HCT116 (cell line): ENCODE measurements around the gene COX10. TPM values are rescaled to one million over a fixed set of nuclear protein-coding genes. Genes with fewer than 3 reads are reported as not detected.

Experiments
- ATAC-seq: fragments of 200-7000 bp; cut with Tn5 transposase; 2 replicates; pipeline ENCODE4 v1.9.1; 2020; ENCODE audit warnings: mild to moderate bottlenecking, moderate library complexity
- BruUV-seq: library from RNA; stranded (reverse); fragments of 400-500 nt; replicated peaks from 2 replicates; lab custom pipeline; 2021; lab: Mats Ljungman, UMichigan
- CTCF ChIA-PET: fragments of 300-600 bp; sonication (Branson Sonifier 250); formaldehyde crosslinking; loops from one replicate; lab custom pipeline; 2021; ENCODE audit warnings: antibody characterized with exemption; lab: Charles Lee
- POLR2A ChIA-PET: fragments of 300-600, 350-600 bp; sonication (Branson Sonifier 250); formaldehyde crosslinking; loops from one replicate; lab custom pipeline; 2021; ENCODE audit warnings: antibody characterized with exemption; lab: Charles Lee
- RAD21 ChIA-PET, 2 experiments: fragments of 300-600 bp; sonication (Branson Sonifier 250); formaldehyde crosslinking; loops; one replicate each; lab custom pipeline; 2023; ENCODE audit warnings: low total read pairs in 2 of 2; ENCODE audit not compliant: uncharacterized antibody in 2 of 2, unreplicated experiment in 2 of 2, low non-redundant PET in 1 of 2; lab: Charles Lee
- DNase-seq: peaks from one replicate; pipeline ENCODE4 v3.0.0-alpha.2; 2010; ENCODE audit warnings: low read depth, low spot score
- H2AFZ ChIP-seq: fragments of 200-600 bp; shearing (Covaris generic), sonication (generic); 2 replicates; pipeline ENCODE4 v1.6.1; 2017; ENCODE audit warnings: low read depth, mixed run types, mixed read lengths, antibody characterized with exemption, low read length; ENCODE audit not compliant: poor library complexity, severe bottlenecking
- H3K27ac ChIP-seq: 2 replicates; pipeline ENCODE4 v1.5.1; 2012; ENCODE audit warnings: low read depth, low read length
- H3K27me3 ChIP-seq: fragments of 200-600 bp; sonication (generic); 2 replicates; pipeline ENCODE4 v1.6.1; 2016; ENCODE audit warnings: mixed run types, low read length, mixed read lengths; ENCODE audit not compliant: insufficient read depth
- H3K36me3 ChIP-seq, 2 experiments: fragments of 200-500 bp in 1 of 2; fragments of 200-600 bp in 1 of 2; sonication (Bioruptor generic) in 1 of 2; sonication (generic) in 1 of 2; 2 replicates each; pipeline versions ENCODE4 v1.5.1 to v1.6.1; 2014 to 2016; ENCODE audit warnings: low read length in 2 of 2, inconsistent platforms in 1 of 2, mixed read lengths in 1 of 2, mixed run types in 1 of 2; ENCODE audit not compliant: insufficient read depth in 2 of 2, control insufficient read depth in 1 of 2
- H3K4me1 ChIP-seq, 2 experiments: fragments of 200-600 bp in 1 of 2; sonication (generic) in 1 of 2; 2 replicates each; pipeline versions ENCODE4 v1.5.1 to v1.6.1; 2012 to 2017; ENCODE audit warnings: low read length in 2 of 2, inconsistent platforms in 1 of 2, mild to moderate bottlenecking in 1 of 2, mixed read lengths in 1 of 2, mixed run types in 1 of 2, moderate library complexity in 1 of 2; ENCODE audit not compliant: insufficient read depth in 2 of 2, control insufficient read depth in 1 of 2
- H3K4me2 ChIP-seq: fragments of 200-600 bp; sonication (generic); 2 replicates; pipeline ENCODE4 v1.6.1; 2017; ENCODE audit warnings: mixed run types, low read length, mixed read lengths
- H3K4me3 ChIP-seq, 2 experiments: fragments of 200-600 bp in 1 of 2; sonication (generic) in 1 of 2; replicated peaks in 1 of 2; 2 replicates each; pipeline ENCODE4 v1.5.1; 2011 to 2016; ENCODE audit warnings: low read length in 2 of 2, control low read depth in 1 of 2, low read depth in 1 of 2, mild to moderate bottlenecking in 1 of 2, mixed read lengths in 1 of 2, mixed run types in 1 of 2
- H3K79me2 ChIP-seq: fragments of 200-600 bp; sonication (generic); 2 replicates; pipeline ENCODE4 v1.6.1; 2017; ENCODE audit warnings: mild to moderate bottlenecking, mixed run types, low read length, moderate library complexity, mixed read lengths; ENCODE audit not compliant: insufficient read depth
- H3K9ac ChIP-seq: fragments of 200-600 bp; sonication (generic); 2 replicates; pipeline ENCODE4 v1.6.1; 2016; ENCODE audit warnings: low read length, mixed read lengths
- H3K9me2 ChIP-seq: fragments of 200-600 bp; sonication (generic), shearing (Covaris generic); 2 replicates; pipeline ENCODE4 v1.6.1; 2017; ENCODE audit warnings: mixed run types, mild to moderate bottlenecking, moderate library complexity; ENCODE audit not compliant: insufficient read depth
- H3K9me3 ChIP-seq, 2 experiments: fragments of 200-500 bp in 1 of 2; fragments of 200-600 bp in 1 of 2; sonication (Bioruptor generic) in 1 of 2; sonication (generic) in 1 of 2; 2 replicates each; pipeline ENCODE4 v1.6.1; 2014 to 2017; ENCODE audit warnings: low read length in 2 of 2, mixed read lengths in 2 of 2, inconsistent platforms in 1 of 2, low read depth in 1 of 2, mild to moderate bottlenecking in 1 of 2, mixed run types in 1 of 2, moderate library complexity in 1 of 2; ENCODE audit not compliant: control insufficient read depth in 1 of 2, insufficient read depth in 1 of 2
- H4K20me1 ChIP-seq: fragments of 200-600 bp; sonication (generic), shearing (Covaris generic); 2 replicates; pipeline ENCODE4 v1.6.1; 2017; ENCODE audit warnings: mixed run types, mild to moderate bottlenecking, moderate library complexity; ENCODE audit not compliant: insufficient read depth
- CBX3 ChIP-seq: IDR thresholded peaks from 2 replicates; pipeline ENCODE4 v1.6.1; 2012; ENCODE audit warnings: low read depth
- CEBPB ChIP-seq: IDR thresholded peaks from 2 replicates; pipeline ENCODE4 v1.6.1; 2012; ENCODE audit warnings: low read depth
- EGR1 ChIP-seq: IDR thresholded peaks from 2 replicates; pipeline ENCODE4 v1.6.1; 2012; ENCODE audit warnings: low read depth
- EZH2 ChIP-seq: fragments of 200-600 bp; sonication (generic); IDR thresholded peaks from 2 replicates; pipeline ENCODE4 v1.6.1; 2017; ENCODE audit warnings: antibody characterized with exemption, mixed run types
- EZH2phosphoT487 ChIP-seq: fragments of 200-600 bp; IDR thresholded peaks from 2 replicates; pipeline ENCODE4 v1.6.1; 2018; ENCODE audit warnings: antibody characterized with exemption, borderline replicate concordance
- FOSL1 ChIP-seq: IDR thresholded peaks from 2 replicates; pipeline ENCODE4 v1.6.1; 2012; ENCODE audit warnings: low read depth
- JUND ChIP-seq: IDR thresholded peaks from 2 replicates; pipeline ENCODE4 v1.6.1; 2012
- POLR2A ChIP-seq: IDR thresholded peaks from 2 replicates; pipeline ENCODE4 v1.7.0; 2011; ENCODE audit warnings: borderline replicate concordance; ENCODE audit not compliant: insufficient read depth, insufficient read length; ENCODE audit errors: extremely low read depth
- RAD21 ChIP-seq: IDR thresholded peaks from 2 replicates; pipeline ENCODE4 v1.6.1; 2012; ENCODE audit warnings: low read depth, mild to moderate bottlenecking
- SIN3A ChIP-seq: IDR thresholded peaks from 2 replicates; pipeline ENCODE4 v1.6.1; 2012; ENCODE audit warnings: low read depth
- SP1 ChIP-seq: IDR thresholded peaks from 2 replicates; pipeline ENCODE4 v1.6.1; 2012; ENCODE audit warnings: low read depth
- TCF7L2 ChIP-seq: IDR thresholded peaks from 2 replicates; pipeline ENCODE4 v1.7.0; 2011; ENCODE audit warnings: borderline replicate concordance, inconsistent platforms; ENCODE audit not compliant: insufficient read depth, insufficient read length; ENCODE audit errors: extremely low read depth
- ZFX ChIP-seq: fragments of 450-650 bp; IDR thresholded peaks from 2 replicates; pipeline ENCODE4 v1.6.1; 2017
- intact Hi-C: fragments of 100-400 bp; cut with micrococcal nuclease; formaldehyde crosslinking; loops from 2 replicates; pipeline ENCODE4 v1.10.0; 2022
- total RNA-seq: library from RNA; stranded (reverse); gene quantifications from one replicate; pipeline ENCODE4 v1.2.1, GENCODE V29; 2021; ENCODE audit not compliant: unreplicated experiment
- TF ChIP-seq, protein P1 (sequence below): IDR thresholded peaks from 2 replicates; pipeline ENCODE4 v1.6.1; 2012
- TF ChIP-seq, protein P2 (sequence below), 3 experiments: fragments of 200-600 bp in 1 of 3; sonication (generic) in 1 of 3; IDR thresholded peaks in 2 of 3; conservative IDR thresholded peaks in 1 of 3; 2 replicates each; pipeline ENCODE4 v1.5.1; 2012 to 2017; ENCODE audit warnings: low read depth in 2 of 3, low read length in 2 of 3, antibody characterized with exemption in 1 of 3, borderline replicate concordance in 1 of 3, control low read depth in 1 of 3, mild to moderate bottlenecking in 1 of 3, mixed read lengths in 1 of 3, mixed run types in 1 of 3, moderate library complexity in 1 of 3; ENCODE audit not compliant: insufficient read depth in 1 of 3
- TF ChIP-seq, protein P3 (sequence below): IDR thresholded peaks from 2 replicates; pipeline ENCODE4 v1.6.1; 2012
- TF ChIP-seq, protein P4 (sequence below): IDR thresholded peaks from 2 replicates; pipeline ENCODE4 v1.6.1; 2012; ENCODE audit warnings: low read depth

COX10 gene
- total RNA-seq, 1 experiment from 2014 or later: 22.4 TPM

DNA sequence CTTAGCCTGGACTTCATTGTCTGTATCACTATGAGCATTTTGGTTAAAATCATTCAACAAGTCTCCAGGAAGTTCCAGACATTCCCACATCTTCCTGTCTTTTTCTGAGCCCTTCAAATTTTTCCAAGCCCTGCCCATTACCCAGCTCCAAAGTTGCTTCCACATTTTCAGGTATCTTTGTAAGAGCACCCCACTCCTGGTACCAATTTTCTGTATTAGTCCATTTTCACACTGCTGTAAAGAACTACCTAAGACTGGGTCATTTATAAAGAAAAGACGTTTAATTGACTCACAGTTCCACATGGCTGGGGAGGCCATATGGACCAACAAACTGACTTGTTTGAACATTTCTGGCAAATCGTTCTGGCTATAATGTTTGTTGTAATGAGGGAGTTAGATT, 100.0 kb downstream of the COX10 start:
- no peaks in the 10 kb centered on the region for H3K4me1 ChIP-seq
- H3K4me2 ChIP-seq: no peak overlapping the region
- no peaks in the 10 kb centered on the region for H3K9me2 ChIP-seq
- no peaks in the 10 kb centered on the region for H3K79me2 ChIP-seq
- DNase-seq: no peak
- H3K36me3 ChIP-seq: no peaks in the 10 kb centered on the region
- RAD21 ChIA-PET: no interaction called here
- POLR2A ChIA-PET: no interaction called here
- TF ChIP-seq CEBPB (no peak), SIN3A (no peak), RAD21 (no peak), EGR1 (no peak), CBX3 (no peak), POLR2A (no peak), SP1 (no peak), EZH2 (no peak)
- TF ChIP-seq, protein P1, sequence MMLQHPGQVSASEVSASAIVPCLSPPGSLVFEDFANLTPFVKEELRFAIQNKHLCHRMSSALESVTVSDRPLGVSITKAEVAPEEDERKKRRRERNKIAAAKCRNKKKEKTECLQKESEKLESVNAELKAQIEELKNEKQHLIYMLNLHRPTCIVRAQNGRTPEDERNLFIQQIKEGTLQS: no peak
- TF ChIP-seq, protein P2, sequence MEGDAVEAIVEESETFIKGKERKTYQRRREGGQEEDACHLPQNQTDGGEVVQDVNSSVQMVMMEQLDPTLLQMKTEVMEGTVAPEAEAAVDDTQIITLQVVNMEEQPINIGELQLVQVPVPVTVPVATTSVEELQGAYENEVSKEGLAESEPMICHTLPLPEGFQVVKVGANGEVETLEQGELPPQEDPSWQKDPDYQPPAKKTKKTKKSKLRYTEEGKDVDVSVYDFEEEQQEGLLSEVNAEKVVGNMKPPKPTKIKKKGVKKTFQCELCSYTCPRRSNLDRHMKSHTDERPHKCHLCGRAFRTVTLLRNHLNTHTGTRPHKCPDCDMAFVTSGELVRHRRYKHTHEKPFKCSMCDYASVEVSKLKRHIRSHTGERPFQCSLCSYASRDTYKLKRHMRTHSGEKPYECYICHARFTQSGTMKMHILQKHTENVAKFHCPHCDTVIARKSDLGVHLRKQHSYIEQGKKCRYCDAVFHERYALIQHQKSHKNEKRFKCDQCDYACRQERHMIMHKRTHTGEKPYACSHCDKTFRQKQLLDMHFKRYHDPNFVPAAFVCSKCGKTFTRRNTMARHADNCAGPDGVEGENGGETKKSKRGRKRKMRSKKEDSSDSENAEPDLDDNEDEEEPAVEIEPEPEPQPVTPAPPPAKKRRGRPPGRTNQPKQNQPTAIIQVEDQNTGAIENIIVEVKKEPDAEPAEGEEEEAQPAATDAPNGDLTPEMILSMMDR (IDR thresholded peaks at IDR 0.05 in 2 of 3, conservative IDR thresholded peaks at IDR 0.05 in 1 of 3; ENCODE audit: borderline replicate concordance in 1 of 3, insufficient read depth in 1 of 3, low read depth in 2 of 3, low read length in 2 of 3): no peak
- no peak overlapping the region for H3K4me3 ChIP-seq
- H3K9ac ChIP-seq: no peak overlapping the region
- no peak overlapping the region for H3K27ac ChIP-seq
- H4K20me1 ChIP-seq: no peaks in the 10 kb centered on the region
- peaks cover 6 to 8% of the 10 kb centered on the region in 2 experiments; a peak in 3 of 4 replicates for H3K9me3 ChIP-seq
- intact Hi-C loops: no loop called here
- ATAC-seq: no peak
- no peaks in the 10 kb centered on the region for H3K27me3 ChIP-seq
- no TSS peak for BruUV-seq
- H2AFZ ChIP-seq: no peak overlapping the region
- CTCF ChIA-PET: no interaction called here

DNA sequence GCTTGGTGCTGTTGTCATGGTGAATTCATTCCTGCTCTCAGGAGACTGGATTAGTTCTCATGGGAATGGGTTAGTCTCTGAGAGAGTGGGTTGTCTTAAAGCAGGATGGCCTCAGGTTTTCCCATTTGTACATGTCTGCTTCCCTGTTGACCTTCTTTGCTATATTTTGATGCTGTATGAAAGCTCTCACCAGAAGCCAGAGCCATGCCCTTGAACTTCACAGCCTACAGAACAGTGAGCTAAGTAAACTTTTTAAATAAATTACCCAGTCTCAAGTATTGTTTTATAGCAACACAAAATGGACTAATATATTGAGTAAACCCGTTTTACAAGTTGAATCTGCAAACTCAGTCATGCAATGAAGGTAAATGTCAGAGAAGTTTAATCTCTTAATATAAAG, 100.6 kb downstream of the COX10 start:
- RAD21 ChIA-PET: no interaction called here
- Histone ChIP-seq H2AFZ (no peak overlapping the region), H3K9ac (no peak overlapping the region), H3K36me3 (no peaks in the 10 kb centered on the region), H3K79me2 (no peaks in the 10 kb centered on the region), H3K9me2 (no peaks in the 10 kb centered on the region), H3K4me2 (no peak overlapping the region), H3K27me3 (no peaks in the 10 kb centered on the region), H3K4me1 (no peaks in the 10 kb centered on the region), H3K27ac (no peak overlapping the region), H4K20me1 (no peaks in the 10 kb centered on the region), H3K4me3 (no peak overlapping the region), H3K9me3 (peaks cover 6 to 8% of the 10 kb centered on the region in 2 experiments; a peak in 3 of 4 replicates)
- DNase-seq: no peak
- intact Hi-C loops: no loop called here
- CTCF ChIA-PET: no interaction called here
- no TSS peak for BruUV-seq
- ATAC-seq: no peak
- POLR2A ChIA-PET: no interaction called here
- TF ChIP-seq, protein P3, sequence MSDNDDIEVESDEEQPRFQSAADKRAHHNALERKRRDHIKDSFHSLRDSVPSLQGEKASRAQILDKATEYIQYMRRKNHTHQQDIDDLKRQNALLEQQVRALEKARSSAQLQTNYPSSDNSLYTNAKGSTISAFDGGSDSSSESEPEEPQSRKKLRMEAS: no peak
- TF ChIP-seq JUND (no peak), FOSL1 (no peak), TCF7L2 (no peak), ZFX (no peak), EZH2 (no peak), EZH2phosphoT487 (no peak)
- TF ChIP-seq, protein P4, sequence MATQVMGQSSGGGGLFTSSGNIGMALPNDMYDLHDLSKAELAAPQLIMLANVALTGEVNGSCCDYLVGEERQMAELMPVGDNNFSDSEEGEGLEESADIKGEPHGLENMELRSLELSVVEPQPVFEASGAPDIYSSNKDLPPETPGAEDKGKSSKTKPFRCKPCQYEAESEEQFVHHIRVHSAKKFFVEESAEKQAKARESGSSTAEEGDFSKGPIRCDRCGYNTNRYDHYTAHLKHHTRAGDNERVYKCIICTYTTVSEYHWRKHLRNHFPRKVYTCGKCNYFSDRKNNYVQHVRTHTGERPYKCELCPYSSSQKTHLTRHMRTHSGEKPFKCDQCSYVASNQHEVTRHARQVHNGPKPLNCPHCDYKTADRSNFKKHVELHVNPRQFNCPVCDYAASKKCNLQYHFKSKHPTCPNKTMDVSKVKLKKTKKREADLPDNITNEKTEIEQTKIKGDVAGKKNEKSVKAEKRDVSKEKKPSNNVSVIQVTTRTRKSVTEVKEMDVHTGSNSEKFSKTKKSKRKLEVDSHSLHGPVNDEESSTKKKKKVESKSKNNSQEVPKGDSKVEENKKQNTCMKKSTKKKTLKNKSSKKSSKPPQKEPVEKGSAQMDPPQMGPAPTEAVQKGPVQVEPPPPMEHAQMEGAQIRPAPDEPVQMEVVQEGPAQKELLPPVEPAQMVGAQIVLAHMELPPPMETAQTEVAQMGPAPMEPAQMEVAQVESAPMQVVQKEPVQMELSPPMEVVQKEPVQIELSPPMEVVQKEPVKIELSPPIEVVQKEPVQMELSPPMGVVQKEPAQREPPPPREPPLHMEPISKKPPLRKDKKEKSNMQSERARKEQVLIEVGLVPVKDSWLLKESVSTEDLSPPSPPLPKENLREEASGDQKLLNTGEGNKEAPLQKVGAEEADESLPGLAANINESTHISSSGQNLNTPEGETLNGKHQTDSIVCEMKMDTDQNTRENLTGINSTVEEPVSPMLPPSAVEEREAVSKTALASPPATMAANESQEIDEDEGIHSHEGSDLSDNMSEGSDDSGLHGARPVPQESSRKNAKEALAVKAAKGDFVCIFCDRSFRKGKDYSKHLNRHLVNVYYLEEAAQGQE: no peak
